NCI-H187 (cell line): ENCODE data around the gene POLD1.
"Not testable (repeated sequence)": the region's sequence is repeated elsewhere in the genome, so short reads cannot be mapped to it uniquely, and the experiment has no call there.

Source experiments
- DNase-seq, 2 experiments: peaks; one replicate each; lab custom pipeline; 2025; lab: John Stamatoyannopoulos, UW

The POLD1 gene

GRCh38 chr19:50435627-50436026 is 51.5 kb downstream of the POLD1 start:
- DNase-seq = no peak

GRCh38 chr19:50437862-50438449 is 53.8 kb downstream of the POLD1 start:
- no peak for DNase-seq

GRCh38 chr19:50439130-50439529 is 55.0 kb downstream of the POLD1 start:
- not testable (repeated sequence) for DNase-seq

- no peak for DNase-seq
Observed at GRCh38 chr19:50444059-50444458, 59.9 kb downstream of the POLD1 start.

- DNase-seq = no peak
Observed at GRCh38 chr19:50447053-50447452, 62.9 kb downstream of the POLD1 start.

GRCh38 chr19:50447750-50448149 is 63.6 kb downstream of the POLD1 start:
- DNase-seq = no peak

- DNase-seq = no peak
Observed at GRCh38 chr19:50449236-50449899, 65.2 kb downstream of the POLD1 start.

GRCh38 chr19:50450369-50451222 is 66.4 kb downstream of the POLD1 start:
- no peak for DNase-seq

GRCh38 chr19:50451223-50451534 is 67.0 kb downstream of the POLD1 start:
- no peak for DNase-seq

- no peak for DNase-seq
Observed at GRCh38 chr19:50453243-50453642, 69.1 kb downstream of the POLD1 start.

GRCh38 chr19:50455992-50456391 is 71.8 kb downstream of the POLD1 start:
- no peak for DNase-seq

GRCh38 chr19:50457300-50457699 is 73.2 kb downstream of the POLD1 start:
- no peak for DNase-seq

GRCh38 chr19:50458396-50459066 is 74.4 kb downstream of the POLD1 start:
- no peak for DNase-seq

GRCh38 chr19:50459067-50459456 is 74.9 kb downstream of the POLD1 start:
- no peak for DNase-seq

- no peak for DNase-seq
Observed at GRCh38 chr19:50459638-50460037, 75.5 kb downstream of the POLD1 start.

- no peak for DNase-seq
Observed at GRCh38 chr19:50460161-50460765, 76.1 kb downstream of the POLD1 start.

GRCh38 chr19:50461066-50461875 is 77.1 kb downstream of the POLD1 start:
- peak; percentile 14 to 39 for DNase-seq

GRCh38 chr19:50462970-50463369 is 78.8 kb downstream of the POLD1 start:
- no peak for DNase-seq

- DNase-seq = no peak
Observed at GRCh38 chr19:50464348-50464747, 80.2 kb downstream of the POLD1 start.

GRCh38 chr19:50465000-50465399 is 80.9 kb downstream of the POLD1 start:
- DNase-seq = no peak

GRCh38 chr19:50465986-50466705 is 82.0 kb downstream of the POLD1 start:
- DNase-seq = no peak
